K562 (cell line): ENCODE data around the gene ARMC9.

Source experiments
- CREB1 ChIP-seq, 2 experiments: sonication (generic) in 1 of 2; formaldehyde crosslinking in 1 of 2; IDR thresholded peaks; 2 replicates each; pipeline versions ENCODE4 v1.6.1 to v1.8.0; 2012 to 2022; ENCODE audit warnings: inconsistent platforms in 1 of 2, mild to moderate bottlenecking in 1 of 2, missing genetic modification reagents in 1 of 2, moderate library complexity in 1 of 2
- ELF1 ChIP-seq: fragments of 200-800 bp; sonication (Bioruptor generic); IDR thresholded peaks from 2 replicates; pipeline ENCODE4 v1.6.1; 2016; ENCODE audit warnings: missing genetic modification characterization, missing compliant biosample characterization
- EP400 ChIP-seq: fragments of 450-650 bp; IDR thresholded peaks from 2 replicates; pipeline ENCODE4 v1.6.1; 2017; ENCODE audit warnings: antibody characterized with exemption, mild to moderate bottlenecking, moderate library complexity
- GATAD2A ChIP-seq: fragments of 450-650 bp; IDR thresholded peaks from 2 replicates; pipeline ENCODE4 v1.6.1; 2017
- NFYB ChIP-seq: IDR thresholded peaks from 2 replicates; pipeline ENCODE4 v1.6.1; 2011; ENCODE audit warnings: mild to moderate bottlenecking, moderate library complexity; ENCODE audit not compliant: insufficient read length; ENCODE audit errors: extremely low read depth
- SIN3A ChIP-seq, 2 experiments: fragments of 150-350 bp in 1 of 2; IDR thresholded peaks; 2 replicates each; pipeline ENCODE4 v1.6.1; 2011 to 2016; ENCODE audit warnings: borderline replicate concordance in 2 of 2, low read depth in 2 of 2, low read length in 2 of 2, mild to moderate bottlenecking in 2 of 2, moderate library complexity in 2 of 2; ENCODE audit not compliant: control insufficient read depth in 1 of 2
- XRCC5 ChIP-seq: fragments of 200-400 bp; formaldehyde crosslinking; IDR thresholded peaks from 2 replicates; pipeline ENCODE4 v1.6.1; 2017; ENCODE audit warnings: low read depth, mild to moderate bottlenecking, low read length
- TF ChIP-seq, protein P1 (sequence below): sonication (generic); formaldehyde crosslinking; IDR thresholded peaks from 2 replicates; pipeline ENCODE4 v1.8.1; 2022; ENCODE audit warnings: missing genetic modification reagents

DNA sequence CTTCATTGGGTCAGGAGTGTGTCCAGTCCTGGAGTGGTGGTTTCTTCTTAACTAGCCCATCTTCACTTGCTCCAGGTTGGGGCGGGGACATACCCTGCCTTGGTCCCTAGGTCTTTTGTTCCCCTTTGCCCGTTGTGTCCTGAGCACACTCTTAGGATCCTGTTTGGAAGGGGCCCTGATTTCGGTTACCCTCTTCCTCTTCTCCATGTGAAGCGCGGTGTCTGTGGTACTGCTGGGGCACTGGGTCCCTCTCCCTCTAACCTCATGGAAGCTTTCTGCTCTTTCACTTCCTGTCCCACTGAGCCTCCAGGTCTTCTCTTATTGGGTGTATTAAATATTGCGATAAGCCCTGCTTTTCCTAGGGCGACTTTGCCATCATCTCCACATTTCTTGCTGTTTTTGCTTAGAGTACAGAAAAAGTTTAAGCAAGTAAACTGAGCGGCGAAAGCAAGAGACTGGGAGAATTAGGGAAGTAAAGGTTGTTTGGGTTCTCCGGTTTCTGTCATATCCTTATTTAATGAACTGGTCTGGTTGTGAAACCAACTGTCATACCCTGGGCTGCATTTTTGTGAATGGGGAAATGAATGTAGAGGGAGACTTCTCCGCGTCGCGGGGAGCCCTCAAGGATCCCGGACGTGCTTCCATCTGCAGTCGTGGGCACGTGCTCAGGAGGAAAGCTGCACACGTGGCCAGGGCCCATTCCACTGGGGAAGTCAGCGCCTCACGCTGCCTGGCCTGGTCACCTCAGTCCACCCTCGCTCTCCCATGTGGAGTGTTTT is 123.3 kb downstream of the ARMC9 start:
- TF ChIP-seq XRCC5, result no peak
- TF ChIP-seq SIN3A (IDR thresholded peaks at IDR 0.05; ENCODE audit: borderline replicate concordance in 2 of 2, control insufficient read depth in 1 of 2, low read depth in 2 of 2, low read length in 2 of 2), result no peak
- no peak for TF ChIP-seq EP400
- no peak for TF ChIP-seq NFYB
- TF ChIP-seq, protein P1, sequence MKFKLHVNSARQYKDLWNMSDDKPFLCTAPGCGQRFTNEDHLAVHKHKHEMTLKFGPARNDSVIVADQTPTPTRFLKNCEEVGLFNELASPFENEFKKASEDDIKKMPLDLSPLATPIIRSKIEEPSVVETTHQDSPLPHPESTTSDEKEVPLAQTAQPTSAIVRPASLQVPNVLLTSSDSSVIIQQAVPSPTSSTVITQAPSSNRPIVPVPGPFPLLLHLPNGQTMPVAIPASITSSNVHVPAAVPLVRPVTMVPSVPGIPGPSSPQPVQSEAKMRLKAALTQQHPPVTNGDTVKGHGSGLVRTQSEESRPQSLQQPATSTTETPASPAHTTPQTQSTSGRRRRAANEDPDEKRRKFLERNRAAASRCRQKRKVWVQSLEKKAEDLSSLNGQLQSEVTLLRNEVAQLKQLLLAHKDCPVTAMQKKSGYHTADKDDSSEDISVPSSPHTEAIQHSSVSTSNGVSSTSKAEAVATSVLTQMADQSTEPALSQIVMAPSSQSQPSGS (CRISPR knock-in tag), result no peak
- TF ChIP-seq CREB1 (IDR thresholded peaks at IDR 0.05), result no peak
- TF ChIP-seq CREB1 (CRISPR knock-in tag; IDR thresholded peaks at IDR 0.05), result no peak
- TF ChIP-seq GATAD2A, result no peak
- TF ChIP-seq ELF1, result no peak
